Renal cortical epithelial cell (primary cell): ENCODE measurements around the gene DLG2. TPM values are rescaled to one million over a fixed set of nuclear protein-coding genes. Genes with fewer than 3 reads are reported as not detected.

Source experiments
- DNase-seq: peaks from one replicate; pipeline ENCODE4 v3.0.0-alpha.2; 2011; ENCODE audit warnings: low read depth
- total RNA-seq: library from RNA; depleted of rRNA; stranded (reverse); fragments of >200 nt; gene quantifications from 2 replicates; pipeline ENCODE4 v1.2.3, GENCODE V29; 2014

DLG2 gene
- total RNA-seq, 1 donor from 2014 or later = 0.85 TPM

GRCh38 chr11:83409891-83410290 is 2217.3 kb downstream of the DLG2 start:
- no peak for DNase-seq

GRCh38 chr11:83409476-83409875 is 2217.7 kb downstream of the DLG2 start:
- no peak for DNase-seq

GRCh38 chr11:83408946-83409345 is 2218.2 kb downstream of the DLG2 start:
- DNase-seq = no peak

Other genes with a start within 250 kb of the DLG2 start
- 61.3 and 79.5 TPM in 2 replicates for gene TMEM126B, start 1.2 kb upstream of the DLG2 start, total RNA-seq
- 15.9 and 44.8 TPM in 2 replicates for gene TMEM126A, start 20.6 kb upstream of the DLG2 start, total RNA-seq
- 21.2 and 36.7 TPM in 2 replicates for gene CREBZF, start 37.8 kb upstream of the DLG2 start, total RNA-seq
- 1.4 and 5.8 TPM in 2 replicates for gene CCDC89, start 58.9 kb upstream of the DLG2 start, total RNA-seq
- gene SYTL2, start 183.8 kb upstream of the DLG2 start, total RNA-seq = 133 and 343 TPM in 2 replicates
- gene CCDC83, start 228.0 kb upstream of the DLG2 start, total RNA-seq = not detected in 2 replicates